SK-MEL-5 (cell line): Measurements from ENCODE around the gene KIAA1755. TPM values are rescaled to one million over a fixed set of nuclear protein-coding genes. Genes with fewer than 3 reads are reported as not detected.
"Not testable (repeated sequence)": the region's sequence is repeated elsewhere in the genome, so short reads cannot be mapped to it uniquely, and the experiment has no call there.

Source experiments
- DNase-seq: peaks from one replicate; pipeline ENCODE4 v3.0.0-alpha.2; 2016; ENCODE audit warnings: low read depth, low spot score
- in situ Hi-C: cut with HindIII; loops from 2 replicates; pipeline ENCODE4 v1.10.0; 2016; ENCODE audit warnings: low sequenced_read_pairs, high pct_unique_total_duplicates, low pct_unique_long_range_greater_than_20kb
- total RNA-seq: library from RNA; depleted of rRNA; stranded (reverse); fragments of >200 nt; shearing (Covaris generic); gene quantifications from 2 replicates; pipeline ENCODE4 v1.2.3, GENCODE V29; 2014

The KIAA1755 gene
- total RNA-seq, 1 experiment from 2014 or later, result not detected

DNA sequence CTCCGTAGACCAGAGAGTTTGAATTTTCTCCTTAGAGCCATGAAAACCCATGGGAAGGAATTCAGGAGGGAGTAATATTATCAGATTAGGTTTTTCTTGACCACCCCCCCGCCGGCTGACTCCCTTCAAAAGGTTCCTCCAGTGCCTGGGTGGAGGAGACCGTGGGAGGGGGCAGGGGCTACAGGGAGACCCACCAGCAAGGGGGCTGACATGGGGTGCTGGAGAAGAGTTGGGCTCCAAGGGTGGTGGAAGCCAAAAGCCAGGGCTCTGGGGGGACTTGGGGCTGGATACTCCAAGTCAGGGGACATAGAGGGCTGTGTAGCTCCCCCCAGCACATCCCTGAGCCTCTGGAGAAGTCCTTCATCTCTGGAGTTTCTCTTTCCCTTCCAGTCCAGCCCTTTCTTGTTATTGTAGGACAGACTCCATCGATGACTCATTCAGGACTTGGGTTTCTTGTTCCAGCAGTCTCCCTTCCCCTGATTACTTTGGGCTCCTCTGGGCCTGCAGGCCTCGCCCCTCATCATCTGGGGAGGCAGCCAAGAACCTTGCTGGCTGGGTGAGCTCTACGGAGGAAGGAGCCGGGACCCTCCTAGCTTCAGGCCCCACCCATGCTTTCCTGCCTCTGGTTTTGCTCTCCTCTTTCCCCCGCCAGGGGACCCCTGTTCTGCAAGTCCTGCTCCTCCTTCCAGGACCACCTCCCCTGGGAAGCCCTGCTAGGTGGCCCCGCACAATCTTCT is 10.5 kb upstream of the KIAA1755 start:
- in situ Hi-C loops, result no loop called here
- DNase-seq, result no peak

DNA sequence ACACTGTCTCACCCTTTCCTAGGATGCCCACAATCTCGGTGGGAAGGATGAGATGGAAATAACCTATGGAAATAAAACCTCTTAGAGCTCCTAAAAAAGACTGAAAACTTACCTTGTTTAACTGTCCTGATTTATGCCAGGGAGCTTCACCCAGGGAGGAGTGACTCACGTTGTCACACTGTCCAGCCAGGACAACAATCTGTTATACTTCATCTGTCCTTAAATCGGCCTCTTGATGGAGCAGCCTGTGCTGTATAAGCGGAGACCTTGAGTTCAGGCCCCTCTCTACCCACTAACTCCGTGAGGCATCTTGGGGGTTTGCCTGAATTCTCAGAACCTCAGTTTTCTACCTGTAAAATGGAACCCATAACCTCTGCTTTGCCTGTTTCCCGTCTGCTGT is 9.2 kb upstream of the KIAA1755 start:
- in situ Hi-C loops, result no loop called here
- DNase-seq, result no peak

DNA sequence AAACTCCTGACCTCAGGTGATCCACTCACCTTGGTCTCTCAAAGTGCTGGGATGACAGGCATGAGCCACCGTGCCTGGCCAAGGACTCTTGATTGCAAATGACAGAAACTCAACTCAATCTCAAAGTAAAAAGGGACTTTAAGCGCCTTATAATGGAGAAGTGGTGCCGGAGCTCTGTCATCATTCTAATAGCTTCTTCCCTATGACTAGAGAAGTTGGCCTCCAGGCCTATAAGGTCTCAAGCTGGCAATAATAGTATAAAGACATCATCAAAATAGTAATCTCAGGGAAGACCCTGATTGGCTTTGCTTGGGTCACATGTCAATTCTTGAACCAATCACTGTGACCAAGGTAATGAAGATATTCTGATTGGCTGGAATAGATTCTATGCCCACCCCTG is 8.5 kb upstream of the KIAA1755 start:
- in situ Hi-C loops, result no loop called here
- DNase-seq, result no peak

DNA sequence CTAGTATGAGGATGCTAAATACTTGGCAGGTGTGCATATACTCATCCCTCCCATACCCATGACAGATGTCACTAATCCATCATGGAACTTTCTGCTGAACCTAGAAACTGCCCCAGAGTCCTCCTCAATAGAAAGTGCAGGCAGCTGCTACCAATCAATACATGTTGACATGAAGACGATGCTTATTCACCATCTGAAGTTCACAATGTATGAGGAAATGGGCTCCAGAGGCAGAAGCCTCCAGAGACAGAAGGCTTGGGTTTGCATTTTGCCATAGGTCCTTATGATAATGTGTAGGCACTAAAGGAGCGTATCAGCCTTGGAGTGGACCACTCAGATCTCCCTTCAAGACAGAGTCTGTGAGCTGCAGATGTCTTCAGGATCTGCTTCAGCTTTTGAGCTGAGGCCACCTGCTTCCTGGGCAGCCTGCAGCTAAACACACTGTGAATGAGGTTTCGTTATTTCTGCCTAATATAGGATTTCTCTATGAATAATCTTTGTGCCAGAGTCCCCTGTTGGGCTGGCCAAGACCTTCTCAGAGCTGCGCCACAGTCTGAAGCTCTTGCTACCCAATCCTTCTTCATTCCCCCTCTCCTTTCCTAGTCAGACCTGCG is 7.5 kb upstream of the KIAA1755 start:
- DNase-seq, result no peak
- in situ Hi-C loops, result no loop called here

DNA sequence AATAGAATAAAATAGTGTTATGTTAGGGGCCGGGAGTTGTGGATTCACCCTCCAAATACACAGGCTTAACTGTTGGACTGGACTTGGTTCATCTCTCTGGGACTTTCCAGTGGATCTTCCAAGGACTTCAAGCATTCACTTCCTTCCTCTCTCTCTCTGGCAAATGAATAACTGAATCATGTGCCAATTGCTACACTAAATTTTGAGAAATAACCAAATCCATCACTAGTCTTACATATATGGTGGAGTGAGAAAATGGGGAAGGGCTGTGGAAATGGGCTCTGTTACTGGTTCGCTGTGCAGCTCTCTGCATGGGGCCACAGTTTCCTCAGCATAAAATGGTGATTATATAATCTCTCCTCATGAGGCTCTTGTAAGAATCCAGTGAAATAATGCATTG is 6.8 kb upstream of the KIAA1755 start:
- no peak for DNase-seq
- in situ Hi-C loops, result no loop called here

DNA sequence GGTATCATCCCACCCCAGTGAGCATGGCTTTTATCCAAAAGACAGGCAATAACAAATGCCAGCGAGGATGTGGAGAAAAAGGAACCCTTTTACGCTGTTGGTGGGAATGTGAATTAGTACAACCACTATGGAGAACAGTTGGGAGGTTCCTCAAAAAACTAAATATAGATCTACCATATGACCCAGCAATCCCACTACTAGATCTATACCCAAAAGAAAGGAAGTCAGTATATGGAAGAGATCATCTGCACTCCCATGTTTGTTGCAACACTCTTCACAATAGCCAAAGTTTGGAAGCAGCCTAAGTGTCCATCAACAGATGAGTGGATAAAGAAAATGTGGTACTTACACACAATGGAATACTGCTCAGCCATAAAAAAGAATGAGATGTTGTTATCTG is 5.9 kb upstream of the KIAA1755 start:
- no peak for DNase-seq
- in situ Hi-C loops, result no loop called here

DNA sequence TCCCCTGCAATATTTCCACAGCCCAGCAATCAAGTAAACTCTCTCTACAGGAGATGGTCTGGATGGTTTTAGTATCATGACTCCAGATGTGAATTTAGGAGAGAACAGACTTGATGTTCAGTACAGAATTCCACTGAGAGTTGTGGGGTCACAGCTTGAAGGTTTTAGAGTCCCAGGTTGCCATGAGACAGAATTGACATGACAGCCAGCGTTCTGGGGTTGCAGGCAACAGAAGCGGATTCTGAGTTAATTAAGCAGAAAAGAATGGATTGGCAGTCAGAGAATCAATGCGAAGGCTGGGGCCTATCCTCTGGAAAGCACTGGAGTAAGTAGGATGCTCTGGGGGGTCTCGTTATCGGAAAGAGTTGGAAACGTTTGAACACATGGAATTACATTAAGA is 2.4 kb upstream of the KIAA1755 start:
- in situ Hi-C loops, result no loop called here
- no peak for DNase-seq

DNA sequence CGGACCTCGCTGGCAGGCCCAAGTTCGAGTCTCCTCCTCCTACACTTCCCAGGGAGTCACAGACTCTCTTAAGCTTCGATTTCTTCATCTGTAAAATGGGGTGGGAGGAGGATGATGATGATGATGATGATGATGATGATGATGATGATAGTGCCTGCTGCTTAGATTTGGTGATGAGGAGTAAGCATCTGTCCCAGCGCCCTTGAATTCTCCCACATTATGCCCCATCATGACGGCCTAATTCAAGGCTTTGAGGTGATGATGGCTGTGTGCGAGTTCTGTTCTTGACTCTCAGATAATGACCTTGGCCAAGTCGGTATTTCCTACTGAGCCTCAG is 487 bp upstream of the KIAA1755 start:
- DNase-seq, result no peak
- in situ Hi-C loops, result no loop called here

DNA sequence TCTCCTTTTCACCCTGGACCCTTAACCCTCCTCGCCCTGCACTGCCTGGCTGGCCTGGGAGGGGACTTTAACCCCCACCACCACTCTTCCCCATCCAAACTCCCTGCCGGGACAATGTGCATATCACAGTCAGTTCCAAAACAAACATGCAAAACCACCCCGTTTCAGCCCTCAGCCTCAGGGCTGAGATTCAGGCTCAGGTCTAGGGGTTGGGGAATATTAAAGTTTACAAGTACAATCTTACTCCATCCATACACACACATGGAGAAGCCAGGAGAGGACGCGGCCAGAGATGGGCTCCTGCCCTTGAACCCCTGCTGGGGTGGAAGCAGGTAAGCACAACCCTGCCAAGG is 534 bp downstream of the KIAA1755 start:
- in situ Hi-C loops, result no loop called here
- DNase-seq, result no peak

DNA sequence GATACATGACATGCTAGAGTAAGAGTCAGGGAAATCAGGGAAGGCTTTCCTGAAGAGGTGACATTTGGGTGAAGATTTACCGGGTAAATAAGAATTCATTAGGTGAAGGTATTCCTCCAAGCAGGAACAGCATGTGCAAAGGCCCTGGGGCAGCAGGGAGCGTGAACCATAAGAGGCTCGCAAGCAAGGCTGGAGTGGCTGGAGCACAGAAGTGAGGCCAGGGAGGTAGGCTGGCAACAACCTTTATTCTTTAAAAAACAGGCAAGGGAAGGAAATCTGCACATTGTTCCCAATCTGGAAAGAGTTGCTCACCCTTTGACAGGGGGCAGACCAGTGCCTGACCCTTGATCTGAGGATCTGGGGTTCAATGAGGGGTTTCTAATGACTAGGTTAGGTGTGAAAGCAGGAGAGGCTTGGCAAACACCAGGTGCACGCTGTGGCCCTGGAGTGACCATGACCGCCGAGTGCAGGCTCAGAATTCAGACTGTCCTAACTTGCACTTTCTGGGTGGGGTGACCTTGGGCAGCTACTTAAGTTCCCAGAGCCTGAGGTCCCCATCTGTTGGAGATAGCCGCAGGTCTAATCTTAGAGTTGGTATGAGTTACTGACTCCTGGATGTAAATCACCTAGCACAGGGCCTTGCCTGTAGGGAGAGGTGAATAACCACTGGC is 1.9 kb downstream of the KIAA1755 start:
- in situ Hi-C loops, result no loop called here
- no peak for DNase-seq

DNA sequence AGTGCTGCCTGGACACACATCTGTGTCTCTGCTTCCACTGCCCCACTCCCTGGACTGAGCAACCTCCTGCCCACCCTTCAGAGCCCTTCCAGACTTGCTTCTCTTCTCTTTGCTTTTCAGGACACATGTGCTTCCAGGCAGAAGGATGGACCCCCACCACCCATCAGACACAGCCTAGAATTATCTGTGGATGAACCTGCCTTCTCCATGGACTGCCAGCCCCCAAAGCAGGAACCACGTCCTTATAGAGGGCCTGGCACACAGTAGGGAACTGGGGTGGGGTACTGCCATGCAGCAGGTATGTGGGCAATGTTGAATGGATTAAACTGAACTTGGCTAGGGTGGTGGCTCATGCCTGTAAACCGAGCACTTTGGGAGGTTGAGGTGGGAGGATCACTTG is 3.6 kb downstream of the KIAA1755 start:
- in situ Hi-C loops, result no loop called here
- DNase-seq, result no peak

DNA sequence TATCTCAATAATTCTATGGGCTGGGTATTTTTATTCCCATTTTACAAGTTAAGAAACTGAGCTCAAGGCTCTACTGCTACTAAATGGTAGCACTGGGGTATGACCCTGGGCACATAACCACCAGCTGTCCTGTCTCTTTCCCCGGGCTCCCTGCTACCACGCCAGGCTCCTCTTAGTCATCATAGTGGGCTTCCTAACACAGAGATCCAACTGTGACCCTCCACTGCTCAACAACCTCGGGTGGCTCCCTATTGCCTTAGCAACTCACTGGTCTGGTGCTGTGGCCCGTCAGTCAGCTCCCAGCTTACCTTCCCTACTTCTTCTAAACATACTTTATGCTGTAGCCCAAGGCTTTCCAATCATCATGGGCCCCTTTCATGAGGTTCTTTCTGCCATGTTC is 4.5 kb downstream of the KIAA1755 start:
- DNase-seq, result no peak
- in situ Hi-C loops, result no loop called here

DNA sequence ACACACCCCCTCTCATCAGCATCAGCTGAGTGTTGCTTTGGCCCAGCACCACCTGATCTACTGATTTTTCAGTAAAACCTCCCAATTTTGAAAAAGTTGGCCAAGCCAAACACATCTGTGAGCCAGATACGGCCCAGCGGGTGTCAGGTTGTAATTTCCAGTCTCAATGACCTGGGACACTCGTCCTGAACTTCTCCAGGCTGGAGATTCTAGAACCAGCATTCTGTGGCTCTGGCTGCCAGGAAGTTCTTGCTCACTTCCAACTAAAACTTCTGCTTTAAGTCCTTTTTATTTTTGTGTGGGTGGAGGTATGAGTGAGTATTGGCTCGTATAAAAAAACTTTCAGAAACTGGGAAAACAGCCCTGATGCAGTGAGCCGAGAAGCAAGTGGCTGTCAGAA is 5.1 kb downstream of the KIAA1755 start:
- no peak for DNase-seq
- in situ Hi-C loops, result no loop called here

DNA sequence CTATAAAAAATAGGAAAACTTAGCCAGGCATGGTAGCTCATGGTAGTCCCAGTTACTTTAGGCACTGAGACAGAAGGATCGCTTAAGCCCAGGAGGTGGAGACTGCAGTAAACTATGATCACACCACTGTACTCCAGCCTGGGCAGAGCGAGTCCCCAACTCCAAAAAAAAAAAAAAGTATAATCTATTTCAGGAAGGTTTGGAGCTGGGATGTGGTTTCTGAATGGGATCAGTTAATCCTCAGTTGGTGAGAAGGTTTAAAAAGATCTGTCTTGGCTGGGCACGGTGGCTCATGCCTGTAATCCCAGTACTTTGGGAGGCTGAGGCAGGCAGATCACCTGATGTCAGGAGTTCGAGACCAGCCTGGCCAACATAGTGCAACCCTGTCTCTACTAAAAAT is 5.9 kb downstream of the KIAA1755 start:
- in situ Hi-C loops, DNase-seq: not testable (repeated sequence)

DNA sequence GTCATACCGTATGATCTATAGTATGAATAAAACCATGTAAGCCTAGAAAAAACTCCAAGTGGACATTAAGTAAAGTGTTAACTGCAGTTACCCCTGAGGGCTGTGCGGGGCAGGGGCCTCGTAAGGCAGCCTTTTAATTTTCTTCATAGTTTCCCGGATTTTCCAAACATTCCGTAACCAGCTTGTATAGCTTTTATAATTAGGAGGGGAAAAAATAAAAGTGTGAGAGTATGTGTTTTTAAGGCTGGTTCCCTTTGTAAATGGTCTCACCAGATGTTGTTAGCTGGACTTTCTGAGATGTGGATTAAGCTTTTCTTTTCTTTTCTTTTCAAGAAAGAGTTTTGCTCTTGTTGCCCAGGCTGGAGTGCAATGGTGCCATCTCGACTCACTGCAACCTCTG is 7.0 kb downstream of the KIAA1755 start:
- in situ Hi-C loops, result no loop called here
- no peak for DNase-seq

DNA sequence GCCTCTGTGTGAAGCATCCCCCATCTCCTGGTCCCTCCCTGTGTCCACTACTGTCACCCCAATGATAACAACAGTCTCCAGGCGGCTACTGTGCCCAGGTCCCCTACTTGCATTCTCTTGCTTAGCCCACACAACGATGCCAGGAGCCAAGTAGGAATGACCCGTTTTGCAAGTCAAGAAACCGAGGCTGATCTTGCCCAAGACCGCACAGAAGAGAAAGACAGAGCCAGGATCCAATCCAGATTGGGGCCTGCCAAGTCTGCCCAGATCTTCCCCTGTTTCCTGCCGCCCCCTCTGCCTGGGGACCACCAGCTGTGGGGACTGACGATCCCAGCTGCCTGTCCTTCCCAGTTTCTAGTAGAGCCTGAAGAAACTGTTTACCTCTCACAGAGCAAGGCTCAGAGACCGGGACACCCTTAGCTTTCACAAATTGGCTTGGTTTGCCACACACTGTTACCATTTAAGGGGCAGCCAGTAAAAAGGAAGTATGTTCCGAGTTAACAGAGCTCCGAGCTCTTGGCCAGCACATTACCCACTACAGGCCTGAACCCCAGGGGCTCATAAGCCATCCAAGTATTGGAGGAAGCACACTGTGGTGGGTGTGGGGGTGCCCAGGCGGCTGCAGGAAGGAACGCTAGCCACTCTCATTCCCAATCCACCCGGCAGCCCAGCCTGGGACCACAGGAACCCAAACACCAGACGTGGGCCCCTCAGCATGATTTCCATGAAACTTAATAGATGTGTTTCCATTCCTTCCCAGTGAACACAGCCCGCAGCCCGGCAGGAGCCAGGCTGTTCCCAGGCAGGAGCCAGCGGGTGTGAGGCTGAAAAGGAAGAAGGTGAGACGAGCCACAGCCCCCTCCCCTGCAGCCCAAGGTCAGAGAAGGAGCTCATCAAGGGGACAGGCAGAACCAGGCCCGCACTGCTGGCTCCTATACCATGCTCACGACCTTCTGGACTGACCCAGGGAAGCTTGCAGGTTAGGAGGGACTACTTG is 7.9 kb downstream of the KIAA1755 start:
- DNase-seq, result no peak
- in situ Hi-C loops, result no loop called here

DNA sequence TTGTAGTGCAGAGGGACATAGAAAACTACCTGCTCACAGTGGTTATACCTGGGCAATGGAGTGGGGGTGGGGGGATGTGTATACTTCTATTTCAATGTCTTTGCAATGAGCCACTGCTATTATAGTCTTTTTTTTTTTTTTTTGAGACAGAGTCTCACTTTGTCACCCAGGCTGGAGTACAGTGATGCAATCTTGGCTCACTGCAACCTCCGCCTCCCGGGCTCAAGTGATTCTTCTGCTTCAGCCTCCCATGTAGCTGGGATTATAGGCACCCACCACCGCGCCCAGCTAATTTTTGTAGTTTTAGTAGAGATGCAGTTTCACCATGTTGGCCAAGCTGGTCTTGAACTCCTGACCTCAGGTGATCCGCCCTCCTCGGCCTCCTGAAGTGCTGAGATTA is 9.1 kb downstream of the KIAA1755 start:
- in situ Hi-C loops, DNase-seq: not testable (repeated sequence)

DNA sequence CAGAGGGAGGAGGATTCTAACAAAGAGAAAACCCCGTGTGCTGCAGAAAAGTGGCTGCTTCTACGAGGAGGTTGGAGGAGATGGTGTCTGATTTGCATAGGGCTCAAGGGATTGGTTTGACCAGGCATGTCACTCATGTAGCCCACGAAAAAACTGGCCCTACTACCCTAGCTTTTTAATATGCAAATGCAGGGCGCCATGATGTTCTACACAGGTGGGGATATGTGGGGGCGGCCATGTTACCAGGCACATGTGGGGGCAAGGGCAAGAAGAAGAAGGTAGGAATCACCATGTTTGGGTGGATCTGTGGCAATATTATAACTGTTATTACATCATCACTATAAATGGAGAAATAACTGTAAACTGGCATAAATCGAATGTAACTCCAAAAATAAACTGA is 9.9 kb downstream of the KIAA1755 start:
- in situ Hi-C loops, result no loop called here
- no peak for DNase-seq
